Activated CD4-positive, alpha-beta T cell treated with anti-CD3 and anti-CD28 coated beads, Interleukin-2, amount 50 U/mL, for 4 hours (primary cell): ENCODE data around the gene GPM6B.
"Not testable (repeated sequence)": the region's sequence is repeated elsewhere in the genome, so short reads cannot be mapped to it uniquely, and the experiment has no call there.

ENCODE experiments used
- DNase-seq, 2 experiments: peaks; one replicate each; pipeline ENCODE4 v3.0.0-alpha.2; 2020

GPM6B gene

DNA sequence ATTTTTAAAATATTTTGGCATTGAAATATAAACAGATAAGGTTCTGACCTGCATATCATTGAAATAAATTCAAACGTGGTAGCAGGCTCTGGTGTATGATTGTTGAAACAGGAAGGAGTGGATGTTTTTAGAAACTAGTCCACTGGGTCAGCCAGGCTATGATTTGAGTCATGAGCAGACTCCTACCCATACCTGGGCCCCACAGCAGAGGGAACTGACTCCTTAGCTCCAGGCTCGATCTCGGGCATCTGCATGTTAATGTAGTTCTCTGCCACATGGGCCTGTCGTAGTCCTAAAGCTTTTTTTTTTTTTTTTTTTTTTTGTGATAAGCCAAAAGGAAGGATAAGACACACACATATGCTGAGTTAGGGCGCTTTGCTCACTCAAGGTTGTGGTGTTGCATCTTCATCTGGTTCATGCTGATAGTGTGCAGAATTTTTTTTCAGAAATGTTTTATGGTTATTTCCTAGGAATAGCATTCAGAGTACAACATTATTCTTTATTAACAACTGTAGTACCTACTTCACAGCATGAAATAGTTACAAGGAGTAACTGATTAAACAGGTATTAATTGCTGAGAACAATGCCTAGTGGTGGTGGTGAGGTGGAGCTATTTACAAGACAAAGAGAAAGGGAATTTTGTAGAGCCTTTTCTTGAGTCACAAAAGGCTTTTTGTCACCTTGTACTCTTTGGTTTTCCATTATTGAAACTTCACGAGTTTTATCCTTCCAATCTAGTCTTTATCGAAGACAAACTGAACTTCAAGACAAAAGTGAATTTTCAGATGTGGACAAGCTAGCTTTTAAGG, 55.1 kb downstream of the GPM6B start:
- no peak for DNase-seq

- no peak for DNase-seq
These were observed 56.5 kb downstream of the GPM6B start for GRCh38 chrX:13760426-13760825.

- no peak for DNase-seq
These were observed 57.7 kb downstream of the GPM6B start for GRCh38 chrX:13759152-13759718.

- no peak for DNase-seq
These were observed 60.5 kb downstream of the GPM6B start for GRCh38 chrX:13756381-13756780.

DNA sequence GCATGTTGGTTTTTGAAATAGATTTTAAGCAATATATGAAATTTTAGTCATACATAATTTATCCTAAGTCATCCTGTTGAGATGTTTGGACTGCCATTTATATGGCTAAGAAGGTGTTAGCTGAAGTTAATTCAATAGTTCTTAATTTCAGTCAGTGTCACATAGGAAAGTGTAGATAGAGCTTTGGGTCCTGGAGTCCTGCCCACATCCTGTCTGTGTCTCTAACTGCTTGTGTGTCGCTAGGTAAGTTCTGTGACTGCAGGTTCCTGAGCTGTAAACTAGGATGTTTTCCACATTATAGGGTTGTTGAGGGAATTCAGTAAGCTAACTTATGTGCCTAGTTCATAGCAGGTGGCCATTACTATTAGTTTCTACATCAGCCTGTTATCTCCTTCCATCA, 61.6 kb downstream of the GPM6B start:
- DNase-seq, result no peak

GRCh38 chrX:13754765-13755164, 62.1 kb downstream of the GPM6B start:
- DNase-seq, result no peak

DNA sequence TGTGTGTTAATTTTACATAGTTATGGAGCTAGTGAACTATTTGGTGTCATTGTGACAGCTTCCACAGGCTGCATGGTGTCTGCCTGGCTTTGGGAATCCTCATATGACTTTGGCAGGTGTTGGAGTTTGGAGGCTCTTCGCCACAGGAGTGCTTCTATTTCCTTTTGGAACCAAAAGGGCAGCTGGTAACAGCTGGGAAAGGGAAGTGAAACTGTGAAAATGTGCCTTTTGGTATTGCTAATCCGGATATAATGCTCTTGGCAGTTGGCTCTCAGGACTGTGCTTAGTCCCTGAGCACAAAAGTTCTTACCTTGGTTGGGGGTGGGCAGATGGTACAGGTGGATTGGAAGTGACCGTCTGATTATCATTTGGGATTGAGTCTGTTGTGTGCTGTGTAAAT, 64.2 kb downstream of the GPM6B start:
- no peak for DNase-seq

DNA sequence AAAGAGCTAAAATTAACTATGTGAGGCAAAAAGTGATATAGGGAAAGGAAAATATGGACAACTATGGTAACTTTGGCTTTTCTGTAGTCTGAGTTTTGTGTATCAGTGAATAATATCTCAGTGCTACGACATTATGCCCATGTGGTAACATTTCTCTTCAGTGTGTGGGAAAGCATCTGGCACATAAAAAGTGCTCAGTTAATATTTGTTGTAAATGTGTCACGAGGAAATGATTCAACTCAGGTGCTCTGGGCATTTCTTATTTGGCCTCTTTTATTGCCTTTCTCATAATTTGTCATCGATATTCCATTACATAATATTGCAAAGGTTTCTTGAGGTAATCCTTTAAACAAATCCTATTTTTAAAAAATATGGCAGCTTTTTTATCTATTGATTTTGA, 64.8 kb downstream of the GPM6B start:
- no peak for DNase-seq

- no peak for DNase-seq
These were observed 66.1 kb downstream of the GPM6B start for GRCh38 chrX:13750812-13751211.

DNA sequence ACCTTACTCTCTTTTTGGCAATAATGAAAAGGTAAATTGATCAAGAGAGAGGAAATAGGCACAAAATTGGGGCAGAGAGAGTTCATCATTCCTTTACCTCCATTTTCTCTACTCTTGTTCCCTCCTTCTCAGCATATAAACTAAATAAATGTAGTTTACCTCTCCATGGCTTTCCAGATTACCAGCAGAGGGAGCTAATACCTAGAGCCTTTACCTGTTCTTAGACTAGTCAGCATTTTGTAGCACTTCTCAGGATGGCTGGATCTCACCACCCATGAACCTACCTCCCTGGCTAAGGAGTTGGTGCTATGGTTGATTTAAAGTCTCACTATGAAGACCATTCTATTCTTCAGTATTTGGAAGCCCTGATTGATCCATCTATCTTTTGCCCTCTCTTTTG, 66.7 kb downstream of the GPM6B start:
- DNase-seq, result no peak

- DNase-seq, result no peak
These were observed 68.4 kb downstream of the GPM6B start for GRCh38 chrX:13748486-13748885.

DNA sequence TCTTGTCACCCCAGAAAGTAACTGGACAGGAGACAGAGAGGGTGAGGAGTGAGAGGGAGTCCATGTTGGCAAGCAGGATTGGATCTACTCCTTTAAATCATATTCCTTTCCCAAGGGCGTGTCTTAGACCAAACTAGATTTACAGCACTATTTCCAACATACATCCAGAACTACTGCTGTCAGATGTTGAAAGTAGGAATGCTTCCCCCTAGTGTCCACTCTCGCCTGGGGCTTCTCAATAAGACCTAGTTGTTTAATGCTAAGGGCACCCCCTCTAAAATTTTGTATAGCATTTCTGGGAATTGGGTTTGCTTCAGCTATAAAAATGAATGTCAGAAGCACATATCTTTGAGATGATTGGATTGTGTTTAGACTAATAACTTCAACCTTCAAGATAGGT, 69.1 kb downstream of the GPM6B start:
- peak; percentile 17 to 19 for DNase-seq

GRCh38 chrX:13742397-13743176, 74.3 kb downstream of the GPM6B start:
- peak; percentile 36 to 38 for DNase-seq

DNA sequence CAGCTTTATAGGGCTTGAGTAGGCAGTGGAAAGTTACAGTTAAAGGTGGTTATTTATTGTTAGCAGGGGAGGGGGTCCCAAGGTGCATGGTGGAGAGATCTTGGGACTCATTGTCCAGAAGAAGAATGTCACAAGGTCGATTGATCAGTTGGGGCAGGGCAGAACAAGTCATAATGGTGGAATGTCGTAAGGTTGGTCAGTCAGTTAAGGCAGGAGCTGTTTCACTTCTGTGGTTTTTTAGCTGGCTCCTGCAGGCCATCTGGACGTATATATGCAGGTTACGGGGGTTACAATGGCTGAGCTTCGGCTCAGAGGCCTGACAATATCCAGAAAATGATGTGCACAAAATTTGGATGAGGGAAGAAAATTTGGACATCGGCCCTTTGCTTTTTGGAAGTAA, 75.2 kb downstream of the GPM6B start:
- no peak for DNase-seq

- peak; percentile 83 to 86 for DNase-seq
These were observed 82.4 kb downstream of the GPM6B start, which contains the start of the genes OFD1 and TRAPPC2 for GRCh38 chrX:13734278-13735172. Gene OFD1, plus strand, starts transcription at chrX:13734748. Its CDS starts 324 bp downstream, at chrX:13735072. Gene TRAPPC2, minus strand, starts transcription at chrX:13734620. Its CDS starts 14,657 bp downstream, at chrX:13719963.

- DNase-seq, result no peak
These were observed 83.4 kb downstream of the GPM6B start for GRCh38 chrX:13733506-13733905.

DNA sequence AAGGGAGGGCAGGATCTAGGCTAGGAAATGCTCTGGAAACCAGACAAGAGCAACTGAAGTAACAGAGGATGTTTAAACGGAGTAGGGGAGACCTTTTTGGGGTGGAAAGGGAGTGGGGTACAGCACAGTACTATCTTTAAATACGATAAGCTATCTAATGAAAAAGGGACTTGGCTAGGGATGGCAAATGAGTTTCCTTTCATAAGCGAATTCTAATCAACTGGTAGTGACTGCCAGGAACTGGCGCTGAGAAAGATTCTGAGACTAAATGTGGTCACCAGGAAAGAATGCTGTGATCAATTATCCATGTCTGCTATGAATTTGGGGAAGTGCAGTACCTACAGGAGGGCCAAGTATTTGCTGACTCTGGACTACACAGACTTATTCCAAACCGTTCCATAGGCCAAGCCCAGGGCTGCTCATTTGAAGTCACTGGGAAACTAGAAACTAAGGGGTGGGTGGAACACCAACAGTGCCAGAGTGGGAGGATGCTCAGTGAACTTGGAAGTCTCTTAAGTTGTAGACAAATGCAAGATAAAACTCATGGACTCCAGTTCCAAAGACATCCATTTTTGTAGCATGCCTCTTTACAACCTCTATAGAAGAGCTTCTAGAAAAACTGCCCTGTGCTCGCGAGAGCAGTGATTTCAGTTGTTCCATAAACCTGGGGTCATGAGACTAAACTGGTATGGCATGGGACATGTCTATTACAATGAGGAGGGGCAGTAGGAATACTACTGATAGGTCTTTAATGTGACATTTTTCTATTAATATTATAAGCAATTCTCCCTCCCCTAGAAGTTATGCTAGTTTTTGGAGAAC, 84.4 kb downstream of the GPM6B start:
- DNase-seq, result no peak

GRCh38 chrX:13730523-13730922, 86.4 kb downstream of the GPM6B start:
- DNase-seq, result not testable (repeated sequence)

DNA sequence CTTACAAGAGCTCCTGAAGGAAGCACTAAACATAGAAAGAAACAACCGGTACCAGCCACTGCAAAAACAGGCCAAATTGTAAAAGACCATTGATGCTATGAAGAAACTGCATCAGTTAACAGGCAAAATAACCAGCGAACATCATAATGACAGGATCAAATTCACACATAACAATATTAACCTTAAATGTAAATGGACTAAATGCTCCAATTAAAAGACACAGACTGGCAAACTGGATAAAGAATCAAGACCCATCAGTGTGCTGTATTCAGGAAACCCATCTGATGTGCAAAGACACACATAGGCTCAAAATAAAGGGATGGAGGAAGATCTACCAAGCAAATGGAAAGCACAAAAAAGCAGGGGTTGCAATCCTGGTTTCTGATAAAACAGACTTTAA, 90.3 kb downstream of the GPM6B start:
- not testable (repeated sequence) for DNase-seq

DNA sequence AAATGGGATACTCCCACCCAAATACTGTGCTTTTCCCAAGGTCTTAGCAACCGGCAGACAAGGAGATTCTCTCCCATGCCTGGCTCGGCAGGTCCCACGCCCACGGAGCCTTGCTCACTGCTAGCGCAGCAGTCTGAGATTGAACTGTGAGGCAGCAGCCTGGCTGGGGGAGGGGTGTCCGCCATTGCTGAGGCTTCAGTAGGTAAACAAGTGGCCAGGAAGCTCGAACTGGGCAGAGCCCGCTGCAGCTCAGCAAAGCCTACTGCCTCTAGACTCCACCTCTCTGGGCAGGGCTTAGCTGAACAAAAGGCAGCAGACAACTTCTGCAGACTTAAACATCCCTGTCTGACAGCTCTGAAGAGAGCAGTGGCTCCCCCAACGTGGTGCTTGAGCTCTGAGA, 92.0 kb downstream of the GPM6B start:
- DNase-seq, result peak; percentile 26 to 35

DNA sequence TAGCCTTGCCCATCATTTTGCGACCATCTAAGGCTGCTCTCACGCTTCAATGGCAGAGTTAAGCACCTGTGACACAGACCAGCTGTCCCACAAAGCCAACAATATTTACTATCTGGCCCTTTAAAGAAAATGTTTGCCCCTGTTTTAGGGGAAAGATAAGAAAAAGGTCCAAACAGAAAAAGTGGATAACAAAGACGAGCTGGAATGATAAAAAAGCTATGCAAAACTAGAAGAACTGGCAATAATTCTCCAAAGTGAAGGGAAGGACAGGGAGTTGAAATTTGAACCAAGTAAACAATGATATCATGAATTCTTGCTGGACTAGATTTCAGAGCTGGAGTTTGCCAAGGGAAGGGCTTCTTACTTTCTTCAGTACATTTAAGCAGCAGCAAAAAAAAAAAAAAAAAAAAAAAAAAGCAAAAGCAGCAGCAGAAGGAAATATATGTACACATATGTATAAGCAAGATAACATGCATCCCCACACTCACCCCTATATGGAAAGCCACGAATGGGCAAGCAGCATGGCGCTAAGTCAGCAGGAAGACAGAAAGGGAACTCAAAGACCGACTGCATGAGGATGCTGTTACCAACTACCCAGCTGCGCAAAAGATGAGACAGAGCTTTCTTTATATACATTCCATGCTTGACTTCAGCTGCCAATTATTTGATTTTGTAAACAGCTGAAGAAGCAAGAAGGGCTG, 94.9 kb downstream of the GPM6B start:
- DNase-seq, result no peak
